ENCODE results near the gene ADCYAP1.

- TF ChIP-seq CTCF (IDR thresholded peaks at IDR 0.05; ENCODE audit: insufficient read depth, low read length, poor library complexity, severe bottlenecking) (no peak), EZH2phosphoT487 (conservative IDR thresholded peaks at IDR 0.05; ENCODE audit: low read length) (no peak)
Measured at GRCh38 chr18:903701-904100, 970 bp upstream of the ADCYAP1 start.
